GM10847 (cell line): Measurements from ENCODE around the gene TMIE.

Experiments
- POLR2A ChIP-seq: IDR thresholded peaks from 2 replicates; pipeline ENCODE4 v1.6.1; 2011; ENCODE audit not compliant: insufficient read length; ENCODE audit errors: extremely low read depth

Gene TMIE

DNA sequence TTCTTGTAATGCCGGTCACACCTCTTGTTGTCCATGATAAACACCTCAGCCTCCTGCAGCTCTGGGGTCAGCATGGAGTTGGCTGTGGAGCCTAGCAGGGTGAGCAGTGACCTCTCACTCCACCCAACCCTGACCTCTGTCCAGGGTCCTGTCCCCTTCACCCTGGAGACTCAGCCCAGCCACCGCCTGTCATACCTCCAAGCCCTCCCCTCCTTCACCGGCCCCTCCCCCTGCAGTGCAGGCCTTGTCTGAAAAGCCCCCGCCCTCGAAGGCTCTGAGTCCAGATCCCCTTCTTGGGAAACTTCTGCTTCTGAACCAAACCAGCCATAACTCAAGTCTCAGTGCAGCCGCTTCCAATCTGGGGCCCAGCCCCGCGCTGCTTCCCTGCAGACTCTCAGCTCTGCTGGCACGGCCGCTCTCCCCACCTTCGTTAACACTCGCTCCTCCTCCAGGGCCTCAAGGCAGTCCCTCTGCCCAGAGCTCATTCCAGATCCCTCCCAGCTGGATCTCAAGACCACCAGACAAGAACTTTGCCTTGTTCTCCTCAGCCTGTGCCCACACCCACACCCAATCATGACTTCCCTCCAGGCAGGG is 41.9 kb downstream of the TMIE start:
- no peak for TF ChIP-seq POLR2A

GRCh38 chr3:46746711-46747110 is 45.5 kb downstream of the TMIE start:
- TF ChIP-seq POLR2A = no peak

DNA sequence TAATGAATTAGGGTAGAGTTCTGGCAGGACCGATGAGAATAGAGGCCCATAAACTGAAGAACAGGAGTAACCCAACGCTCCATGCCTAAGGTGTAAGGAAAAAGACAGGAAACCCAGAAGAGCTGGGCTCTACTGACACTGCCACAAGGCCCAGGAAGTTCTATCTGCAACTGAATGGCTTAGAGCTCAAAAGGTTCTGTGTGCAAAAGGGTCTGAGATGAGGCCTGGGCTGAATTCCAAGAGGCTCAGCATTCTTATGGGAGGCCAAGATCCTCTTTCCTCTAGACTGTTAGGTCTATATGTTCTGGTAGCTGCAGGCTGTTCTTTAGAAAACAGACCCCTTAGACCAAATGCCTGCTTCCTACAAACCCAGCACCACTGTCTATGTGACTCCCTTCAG is 47.0 kb downstream of the TMIE start:
- TF ChIP-seq POLR2A = no peak

- no peak for TF ChIP-seq POLR2A
Observed at GRCh38 chr3:46749129-46749528, 47.9 kb downstream of the TMIE start.

- TF ChIP-seq POLR2A = no peak
Observed at GRCh38 chr3:46750555-46751038, 49.4 kb downstream of the TMIE start.

- no peak for TF ChIP-seq POLR2A
Observed at GRCh38 chr3:46755646-46756045, 54.5 kb downstream of the TMIE start.

GRCh38 chr3:46756642-46757041 is 55.5 kb downstream of the TMIE start:
- TF ChIP-seq POLR2A = no peak

DNA sequence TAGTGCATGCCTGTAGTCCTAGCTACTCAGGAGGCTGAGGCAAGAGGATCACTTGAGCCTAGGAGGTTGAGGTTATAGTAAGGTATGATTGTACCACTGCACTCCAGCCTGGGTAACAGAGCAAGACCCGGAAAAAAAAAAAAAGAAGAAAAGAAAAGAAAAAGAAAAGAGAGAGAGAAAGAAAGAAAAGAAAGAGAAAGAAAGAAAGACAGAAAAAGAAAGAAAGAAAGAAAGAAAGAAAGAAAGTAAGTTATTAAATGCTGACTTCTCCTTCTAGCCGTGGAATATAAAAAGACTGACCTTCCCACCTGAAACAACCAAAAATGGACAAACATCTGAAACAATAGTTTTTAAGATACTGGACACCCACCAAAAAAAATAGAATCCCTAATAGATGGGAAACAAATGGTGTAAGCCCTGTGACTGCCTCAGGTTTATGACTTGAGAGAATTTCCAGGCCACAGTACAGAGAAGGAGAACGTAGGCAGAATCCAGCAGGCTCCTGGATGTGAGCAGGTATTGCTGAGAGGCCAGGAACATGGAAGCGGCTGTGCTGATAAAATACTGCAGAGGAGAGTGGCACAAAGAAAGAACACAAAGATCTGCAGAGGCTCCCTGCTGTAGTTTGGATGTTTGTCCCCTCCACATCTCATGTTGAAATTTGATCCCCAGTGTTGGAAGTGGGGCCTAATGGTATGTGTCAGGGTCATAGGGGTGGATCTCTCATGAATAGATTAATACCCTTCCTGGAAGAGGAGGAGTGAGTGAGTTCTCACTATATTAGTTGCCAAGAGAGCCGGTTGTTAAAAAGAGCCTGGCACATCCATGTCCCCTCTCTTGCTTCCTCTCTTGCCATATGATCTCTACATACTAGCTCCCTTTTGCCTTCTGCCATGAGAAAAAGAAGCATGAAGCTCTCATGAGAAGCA is 58.3 kb downstream of the TMIE start:
- TF ChIP-seq POLR2A = no peak
